GM19452 (cell line): Measurements from ENCODE around the gene TMEM187.
A peak's percentile ranks its signal among the peaks of the same experiment; 100 is the strongest.

Experiments used
- ATAC-seq: cut with Tn5 transposase; IDR thresholded peaks from one replicate; pipeline ENCODE4 v1.9.1; 2021; ENCODE audit not compliant: unreplicated experiment

The TMEM187 gene

GRCh38 chrX:154019061-154019621, 46.6 kb downstream of the TMEM187 start:
- peak; percentile 10 for ATAC-seq

- ATAC-seq = peak; percentile 78
Measured at GRCh38 chrX:154019633-154020528, 47.3 kb downstream of the TMEM187 start, which contains the start of gene IRAK1. Gene IRAK1 (minus strand): TSS chrX:154019902. CDS start chrX:154019812, 90 bp downstream.

GRCh38 chrX:154020536-154021115, 48.1 kb downstream of the TMEM187 start:
- no peak for ATAC-seq

- ATAC-seq = no peak
Measured at GRCh38 chrX:154021131-154021611, 48.6 kb downstream of the TMEM187 start.

GRCh38 chrX:154022108-154022507, 49.6 kb downstream of the TMEM187 start:
- ATAC-seq = no peak

- no peak for ATAC-seq
Measured at GRCh38 chrX:154023276-154024000, 50.9 kb downstream of the TMEM187 start.

- no peak for ATAC-seq
Measured at GRCh38 chrX:154024271-154024670, 51.7 kb downstream of the TMEM187 start.

GRCh38 chrX:154025230-154025629, 52.7 kb downstream of the TMEM187 start:
- ATAC-seq = no peak

- ATAC-seq = no peak
Measured at GRCh38 chrX:154026136-154027021, 53.8 kb downstream of the TMEM187 start.

GRCh38 chrX:154027022-154027402, 54.5 kb downstream of the TMEM187 start:
- no peak for ATAC-seq

- no peak for ATAC-seq
Measured at GRCh38 chrX:154027986-154028385, 55.4 kb downstream of the TMEM187 start.

GRCh38 chrX:154028502-154029184, 56.1 kb downstream of the TMEM187 start:
- no peak for ATAC-seq

GRCh38 chrX:154029439-154029838, 56.9 kb downstream of the TMEM187 start:
- no peak for ATAC-seq

GRCh38 chrX:154030266-154030665, 57.7 kb downstream of the TMEM187 start:
- ATAC-seq = no peak

- ATAC-seq = no peak
Measured at GRCh38 chrX:154030715-154031305, 58.3 kb downstream of the TMEM187 start.

GRCh38 chrX:154032160-154032559, 59.6 kb downstream of the TMEM187 start:
- ATAC-seq = no peak

GRCh38 chrX:154032653-154033052, 60.1 kb downstream of the TMEM187 start:
- no peak for ATAC-seq
